ENCODE results near the gene TMEM168.

GRCh38 chr7:112789453-112789816 lies 758 bp downstream of the TMEM168 start:
- TF ChIP-seq, protein P1, sequence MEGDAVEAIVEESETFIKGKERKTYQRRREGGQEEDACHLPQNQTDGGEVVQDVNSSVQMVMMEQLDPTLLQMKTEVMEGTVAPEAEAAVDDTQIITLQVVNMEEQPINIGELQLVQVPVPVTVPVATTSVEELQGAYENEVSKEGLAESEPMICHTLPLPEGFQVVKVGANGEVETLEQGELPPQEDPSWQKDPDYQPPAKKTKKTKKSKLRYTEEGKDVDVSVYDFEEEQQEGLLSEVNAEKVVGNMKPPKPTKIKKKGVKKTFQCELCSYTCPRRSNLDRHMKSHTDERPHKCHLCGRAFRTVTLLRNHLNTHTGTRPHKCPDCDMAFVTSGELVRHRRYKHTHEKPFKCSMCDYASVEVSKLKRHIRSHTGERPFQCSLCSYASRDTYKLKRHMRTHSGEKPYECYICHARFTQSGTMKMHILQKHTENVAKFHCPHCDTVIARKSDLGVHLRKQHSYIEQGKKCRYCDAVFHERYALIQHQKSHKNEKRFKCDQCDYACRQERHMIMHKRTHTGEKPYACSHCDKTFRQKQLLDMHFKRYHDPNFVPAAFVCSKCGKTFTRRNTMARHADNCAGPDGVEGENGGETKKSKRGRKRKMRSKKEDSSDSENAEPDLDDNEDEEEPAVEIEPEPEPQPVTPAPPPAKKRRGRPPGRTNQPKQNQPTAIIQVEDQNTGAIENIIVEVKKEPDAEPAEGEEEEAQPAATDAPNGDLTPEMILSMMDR (IDR thresholded peaks at IDR 0.05; ENCODE audit: insufficient read depth, low read length) = no peak
- TF ChIP-seq, protein P2, sequence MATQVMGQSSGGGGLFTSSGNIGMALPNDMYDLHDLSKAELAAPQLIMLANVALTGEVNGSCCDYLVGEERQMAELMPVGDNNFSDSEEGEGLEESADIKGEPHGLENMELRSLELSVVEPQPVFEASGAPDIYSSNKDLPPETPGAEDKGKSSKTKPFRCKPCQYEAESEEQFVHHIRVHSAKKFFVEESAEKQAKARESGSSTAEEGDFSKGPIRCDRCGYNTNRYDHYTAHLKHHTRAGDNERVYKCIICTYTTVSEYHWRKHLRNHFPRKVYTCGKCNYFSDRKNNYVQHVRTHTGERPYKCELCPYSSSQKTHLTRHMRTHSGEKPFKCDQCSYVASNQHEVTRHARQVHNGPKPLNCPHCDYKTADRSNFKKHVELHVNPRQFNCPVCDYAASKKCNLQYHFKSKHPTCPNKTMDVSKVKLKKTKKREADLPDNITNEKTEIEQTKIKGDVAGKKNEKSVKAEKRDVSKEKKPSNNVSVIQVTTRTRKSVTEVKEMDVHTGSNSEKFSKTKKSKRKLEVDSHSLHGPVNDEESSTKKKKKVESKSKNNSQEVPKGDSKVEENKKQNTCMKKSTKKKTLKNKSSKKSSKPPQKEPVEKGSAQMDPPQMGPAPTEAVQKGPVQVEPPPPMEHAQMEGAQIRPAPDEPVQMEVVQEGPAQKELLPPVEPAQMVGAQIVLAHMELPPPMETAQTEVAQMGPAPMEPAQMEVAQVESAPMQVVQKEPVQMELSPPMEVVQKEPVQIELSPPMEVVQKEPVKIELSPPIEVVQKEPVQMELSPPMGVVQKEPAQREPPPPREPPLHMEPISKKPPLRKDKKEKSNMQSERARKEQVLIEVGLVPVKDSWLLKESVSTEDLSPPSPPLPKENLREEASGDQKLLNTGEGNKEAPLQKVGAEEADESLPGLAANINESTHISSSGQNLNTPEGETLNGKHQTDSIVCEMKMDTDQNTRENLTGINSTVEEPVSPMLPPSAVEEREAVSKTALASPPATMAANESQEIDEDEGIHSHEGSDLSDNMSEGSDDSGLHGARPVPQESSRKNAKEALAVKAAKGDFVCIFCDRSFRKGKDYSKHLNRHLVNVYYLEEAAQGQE (IDR thresholded peaks at IDR 0.05; ENCODE audit: insufficient replicate concordance, low read depth) = no peak
